PFSK-1 (cell line): ENCODE data around the gene DGUOK.

Experiments used
- FOXP2 ChIP-seq: optimal IDR thresholded peaks from 2 replicates; pipeline ENCODE3; 2011; ENCODE audit warnings: borderline replicate concordance, control low read depth, inconsistent platforms; ENCODE audit not compliant: insufficient read depth; ENCODE audit errors: extremely low read length, extremely low read depth
- POLR2AphosphoS5 ChIP-seq: IDR thresholded peaks from 2 replicates; pipeline ENCODE4 v1.6.1; 2012; ENCODE audit warnings: low read depth, mild to moderate bottlenecking, control low read depth, low read length, moderate library complexity
- SIN3A ChIP-seq: IDR thresholded peaks from 2 replicates; pipeline ENCODE4 v1.6.1; 2012; ENCODE audit warnings: mild to moderate bottlenecking, low read length, moderate library complexity, borderline replicate concordance; ENCODE audit not compliant: insufficient read depth
- TAF1 ChIP-seq: IDR thresholded peaks from 2 replicates; pipeline ENCODE4 v1.6.1; 2012; ENCODE audit warnings: low read length, control low read depth, borderline replicate concordance; ENCODE audit not compliant: insufficient read depth
- TF ChIP-seq, protein P1 (sequence below), 2 experiments: IDR thresholded peaks; 2 replicates each; pipeline versions ENCODE4 v1.6.1 to v1.8.0; 2011 to 2012; ENCODE audit warnings: low read depth in 2 of 2, low read length in 2 of 2, control low read depth in 1 of 2, inconsistent platforms in 1 of 2, mild to moderate bottlenecking in 1 of 2, moderate library complexity in 1 of 2; ENCODE audit not compliant: insufficient read depth in 1 of 2

DNA sequence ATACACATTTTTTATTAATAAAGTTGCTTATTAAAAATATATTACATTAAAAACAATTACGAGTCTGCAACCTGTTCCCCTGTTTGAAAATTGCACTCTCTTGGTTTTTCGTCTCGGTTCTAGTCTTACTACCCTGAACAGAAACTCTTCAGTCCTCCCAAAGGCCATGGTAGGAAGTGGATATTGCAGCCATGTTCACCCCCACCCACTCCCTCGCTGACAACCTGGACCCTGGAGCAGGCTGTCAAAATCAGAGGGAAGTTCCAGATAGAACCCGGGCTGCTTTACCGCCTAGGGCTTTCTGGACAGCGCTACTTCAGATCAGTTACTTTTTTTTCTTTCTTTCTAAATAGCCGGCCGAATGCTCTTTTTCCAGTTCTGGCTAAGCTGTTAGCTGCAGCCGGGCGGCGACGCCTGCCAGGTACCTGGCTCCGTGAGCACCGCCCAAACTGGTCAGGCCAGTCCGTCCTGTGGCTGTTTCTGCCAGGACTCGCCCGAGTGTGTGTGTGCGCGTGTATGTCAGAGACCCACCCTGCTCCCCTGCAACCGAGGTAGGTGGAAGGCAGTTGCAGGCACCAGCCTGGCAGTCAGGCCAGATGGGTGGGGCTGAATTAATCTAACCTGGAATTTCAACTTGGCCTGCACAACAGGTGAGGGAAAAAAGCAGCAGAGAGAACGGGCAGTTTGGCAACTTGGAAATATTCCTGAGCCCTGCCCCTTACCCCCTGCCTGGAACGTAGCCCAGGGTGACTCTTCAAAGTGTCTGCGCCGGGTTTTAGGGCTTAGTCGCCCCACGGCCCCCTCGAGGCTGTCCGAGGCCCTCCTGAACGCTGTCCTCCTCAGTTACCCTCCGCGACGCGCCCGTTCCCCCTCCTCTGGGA lies 56.9 kb downstream of the DGUOK start:
- TF ChIP-seq, protein P1, sequence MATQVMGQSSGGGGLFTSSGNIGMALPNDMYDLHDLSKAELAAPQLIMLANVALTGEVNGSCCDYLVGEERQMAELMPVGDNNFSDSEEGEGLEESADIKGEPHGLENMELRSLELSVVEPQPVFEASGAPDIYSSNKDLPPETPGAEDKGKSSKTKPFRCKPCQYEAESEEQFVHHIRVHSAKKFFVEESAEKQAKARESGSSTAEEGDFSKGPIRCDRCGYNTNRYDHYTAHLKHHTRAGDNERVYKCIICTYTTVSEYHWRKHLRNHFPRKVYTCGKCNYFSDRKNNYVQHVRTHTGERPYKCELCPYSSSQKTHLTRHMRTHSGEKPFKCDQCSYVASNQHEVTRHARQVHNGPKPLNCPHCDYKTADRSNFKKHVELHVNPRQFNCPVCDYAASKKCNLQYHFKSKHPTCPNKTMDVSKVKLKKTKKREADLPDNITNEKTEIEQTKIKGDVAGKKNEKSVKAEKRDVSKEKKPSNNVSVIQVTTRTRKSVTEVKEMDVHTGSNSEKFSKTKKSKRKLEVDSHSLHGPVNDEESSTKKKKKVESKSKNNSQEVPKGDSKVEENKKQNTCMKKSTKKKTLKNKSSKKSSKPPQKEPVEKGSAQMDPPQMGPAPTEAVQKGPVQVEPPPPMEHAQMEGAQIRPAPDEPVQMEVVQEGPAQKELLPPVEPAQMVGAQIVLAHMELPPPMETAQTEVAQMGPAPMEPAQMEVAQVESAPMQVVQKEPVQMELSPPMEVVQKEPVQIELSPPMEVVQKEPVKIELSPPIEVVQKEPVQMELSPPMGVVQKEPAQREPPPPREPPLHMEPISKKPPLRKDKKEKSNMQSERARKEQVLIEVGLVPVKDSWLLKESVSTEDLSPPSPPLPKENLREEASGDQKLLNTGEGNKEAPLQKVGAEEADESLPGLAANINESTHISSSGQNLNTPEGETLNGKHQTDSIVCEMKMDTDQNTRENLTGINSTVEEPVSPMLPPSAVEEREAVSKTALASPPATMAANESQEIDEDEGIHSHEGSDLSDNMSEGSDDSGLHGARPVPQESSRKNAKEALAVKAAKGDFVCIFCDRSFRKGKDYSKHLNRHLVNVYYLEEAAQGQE (IDR thresholded peaks at IDR 0.05; ENCODE audit: insufficient read depth in 1 of 2, low read depth in 2 of 2, low read length in 2 of 2), result no peak
- TF ChIP-seq POLR2AphosphoS5 (no peak), TAF1 (no peak), SIN3A (no peak), FOXP2 (no peak)
